NT2/D1 (cell line): Measurements from ENCODE around the gene SENP8.

Source experiments
- DNase-seq: peaks from one replicate; pipeline ENCODE4 v3.0.0-alpha.2; 2011; ENCODE audit warnings: low read depth, low spot score
- H3K27me3 ChIP-seq: 2 replicates; pipeline ENCODE4 v1.6.0; 2011; ENCODE audit warnings: mild to moderate bottlenecking; ENCODE audit not compliant: insufficient read length, insufficient read depth
- H3K36me3 ChIP-seq: 2 replicates; pipeline ENCODE4 v1.6.1; 2011; ENCODE audit warnings: mild to moderate bottlenecking, low read length, mixed read lengths; ENCODE audit not compliant: insufficient read depth, insufficient read length
- H3K4me1 ChIP-seq: 2 replicates; pipeline ENCODE4 v1.5.1; 2011; ENCODE audit not compliant: insufficient read depth, insufficient read length
- H3K4me3 ChIP-seq: 2 replicates; pipeline ENCODE4 v1.5.1; 2011; ENCODE audit warnings: low read depth; ENCODE audit not compliant: insufficient read length
- H3K9ac ChIP-seq: 2 replicates; pipeline ENCODE4 v1.6.0; 2011; ENCODE audit warnings: low read depth; ENCODE audit not compliant: insufficient read length
- H3K9me3 ChIP-seq: 2 replicates; pipeline ENCODE4 v1.5.1; 2011; ENCODE audit warnings: mild to moderate bottlenecking, low read length; ENCODE audit not compliant: insufficient read depth
- SUZ12 ChIP-seq: IDR thresholded peaks from 2 replicates; pipeline ENCODE4 v1.6.1; 2011; ENCODE audit not compliant: insufficient read length, insufficient read depth; ENCODE audit errors: extremely low read depth
- YY1 ChIP-seq: IDR thresholded peaks from 2 replicates; pipeline ENCODE4 v1.6.1; 2011; ENCODE audit not compliant: insufficient read length, insufficient read depth
- ZNF274 ChIP-seq: IDR thresholded peaks from 2 replicates; pipeline ENCODE4 v1.6.1; 2011; ENCODE audit warnings: mild to moderate bottlenecking, low read depth, low read length

The SENP8 gene

DNA sequence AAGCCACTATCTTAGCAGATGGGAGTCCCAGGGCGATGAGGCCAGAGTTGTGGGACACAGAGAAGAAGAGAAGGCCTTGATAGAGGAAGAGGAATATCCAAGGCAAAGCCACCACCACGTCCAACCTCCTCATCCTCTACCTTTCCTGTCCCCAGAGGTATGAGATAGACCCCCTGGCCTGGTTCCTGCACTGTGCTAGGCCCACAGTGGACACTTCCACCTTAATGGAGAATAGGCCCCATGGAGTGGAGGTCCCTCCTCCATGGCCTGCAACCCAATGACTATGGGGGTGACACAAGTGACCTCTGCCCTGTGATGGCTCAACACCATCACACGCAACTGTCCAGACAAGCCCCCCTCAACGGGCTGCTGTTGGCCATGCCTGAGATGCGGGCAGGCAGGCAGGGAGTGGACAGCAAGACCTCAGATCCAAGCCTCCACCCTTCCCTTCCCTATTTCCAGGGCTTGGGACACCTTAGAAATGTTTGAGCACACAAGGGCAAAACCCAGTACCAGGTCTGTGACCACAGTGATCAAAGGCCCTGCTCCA, 42.6 kb downstream of the SENP8 start:
- peaks cover 3% of the 10 kb centered on the region for H3K4me1 ChIP-seq
- H3K36me3 ChIP-seq = no peaks in the 10 kb centered on the region
- no peaks in the 10 kb centered on the region for H3K27me3 ChIP-seq
- TF ChIP-seq SUZ12 = no peak
- TF ChIP-seq YY1 = no peak
- TF ChIP-seq ZNF274 = no peak
- no peak overlapping the region for H3K4me3 ChIP-seq
- H3K9me3 ChIP-seq = no peaks in the 10 kb centered on the region
- no peak for DNase-seq
- no peak overlapping the region for H3K9ac ChIP-seq

DNA sequence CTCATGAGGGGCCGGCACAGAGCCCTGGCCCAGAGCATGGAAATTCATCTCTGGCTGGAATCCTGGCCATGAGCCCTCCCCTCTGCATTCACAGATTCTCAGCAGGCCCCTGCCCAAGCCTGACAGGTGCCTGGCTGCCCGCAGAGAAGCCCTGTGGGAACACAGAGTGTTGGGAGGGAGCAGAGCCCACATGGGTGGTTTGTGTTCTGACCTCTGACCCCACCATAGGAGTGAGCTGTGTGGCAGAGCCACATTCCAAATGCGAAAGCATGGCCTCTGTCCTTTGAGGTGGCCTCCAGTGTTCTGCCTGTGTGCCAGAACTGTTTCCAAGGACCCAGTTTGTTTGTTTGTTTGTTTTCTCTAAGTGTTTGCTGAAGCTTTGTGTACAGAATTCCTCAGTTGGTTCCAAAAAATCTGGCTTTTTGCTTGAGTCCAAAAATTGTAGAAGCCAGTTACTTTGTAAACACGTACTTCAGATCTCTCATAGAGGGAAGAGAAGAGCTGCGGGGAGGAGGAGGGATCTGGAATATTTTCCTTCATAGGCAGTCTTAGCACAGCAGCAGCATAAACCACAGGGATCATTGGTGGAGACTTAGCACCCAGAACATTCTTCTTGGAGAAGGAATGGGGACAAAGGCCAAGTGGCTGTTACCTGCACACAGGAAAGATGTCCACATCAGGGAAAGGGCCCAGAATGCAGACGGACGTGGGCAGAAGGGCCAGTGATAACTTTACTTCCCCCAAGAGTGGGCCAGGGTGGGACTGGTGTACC, 43.3 kb downstream of the SENP8 start:
- Histone ChIP-seq H3K9me3 (no peaks in the 10 kb centered on the region), H3K36me3 (no peaks in the 10 kb centered on the region), H3K4me1 (peaks cover 3% of the 10 kb centered on the region), H3K27me3 (no peaks in the 10 kb centered on the region), H3K4me3 (no peak overlapping the region), H3K9ac (no peak overlapping the region)
- DNase-seq = no peak
- no peak for TF ChIP-seq YY1
- no peak for TF ChIP-seq ZNF274
- TF ChIP-seq SUZ12 = no peak

DNA sequence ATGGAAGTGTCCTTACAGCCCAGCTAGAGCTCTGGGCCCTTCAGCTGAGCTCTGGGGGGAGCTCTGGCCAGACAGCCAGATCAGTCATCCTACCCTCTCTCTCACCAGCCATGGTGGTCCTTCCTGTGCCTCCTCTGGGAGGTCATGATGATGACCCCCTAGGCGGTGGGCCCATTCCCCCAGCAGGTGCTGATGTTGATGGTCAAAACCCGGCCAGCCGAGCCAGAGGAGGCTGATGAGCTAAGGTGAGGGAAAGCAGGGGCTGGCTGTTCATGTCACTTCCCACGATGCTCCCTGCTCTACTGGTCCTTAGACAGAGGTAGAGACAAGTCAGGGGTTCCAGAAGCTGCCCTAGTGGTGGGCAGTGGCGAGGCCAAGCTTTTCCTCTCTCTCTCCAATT, 44.4 kb downstream of the SENP8 start:
- Histone ChIP-seq H3K9ac (no peak overlapping the region), H3K27me3 (no peaks in the 10 kb centered on the region), H3K4me3 (no peak overlapping the region), H3K4me1 (peaks cover 3% of the 10 kb centered on the region), H3K36me3 (no peaks in the 10 kb centered on the region), H3K9me3 (no peaks in the 10 kb centered on the region)
- no peak for TF ChIP-seq SUZ12
- no peak for TF ChIP-seq ZNF274
- no peak for TF ChIP-seq YY1
- no peak for DNase-seq

DNA sequence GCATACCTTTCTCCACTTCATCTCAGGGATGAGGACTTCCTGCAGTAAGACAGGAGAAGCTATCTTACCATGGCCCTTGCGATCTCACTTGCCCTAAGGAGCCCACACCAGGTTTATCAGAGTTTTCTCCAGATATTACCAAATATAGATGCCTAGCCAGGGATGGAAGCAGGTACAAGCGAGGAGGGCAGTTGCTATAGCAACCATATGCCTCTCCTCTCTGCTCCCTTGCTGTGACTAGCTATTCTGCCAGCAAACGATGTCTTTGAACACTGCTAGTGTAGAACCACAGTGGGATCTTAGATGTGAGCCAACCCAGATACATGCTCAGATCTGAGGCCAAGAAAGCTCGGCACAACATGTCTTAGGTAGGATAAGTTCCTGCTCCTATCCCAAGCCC, 45.5 kb downstream of the SENP8 start:
- peaks cover 9% of the 10 kb centered on the region for H3K4me1 ChIP-seq
- TF ChIP-seq YY1 (no peak), ZNF274 (no peak), SUZ12 (no peak)
- H3K36me3 ChIP-seq = no peaks in the 10 kb centered on the region
- no peaks in the 10 kb centered on the region for H3K27me3 ChIP-seq
- no peak overlapping the region for H3K4me3 ChIP-seq
- no peak for DNase-seq
- no peak overlapping the region for H3K9ac ChIP-seq
- no peaks in the 10 kb centered on the region for H3K9me3 ChIP-seq

DNA sequence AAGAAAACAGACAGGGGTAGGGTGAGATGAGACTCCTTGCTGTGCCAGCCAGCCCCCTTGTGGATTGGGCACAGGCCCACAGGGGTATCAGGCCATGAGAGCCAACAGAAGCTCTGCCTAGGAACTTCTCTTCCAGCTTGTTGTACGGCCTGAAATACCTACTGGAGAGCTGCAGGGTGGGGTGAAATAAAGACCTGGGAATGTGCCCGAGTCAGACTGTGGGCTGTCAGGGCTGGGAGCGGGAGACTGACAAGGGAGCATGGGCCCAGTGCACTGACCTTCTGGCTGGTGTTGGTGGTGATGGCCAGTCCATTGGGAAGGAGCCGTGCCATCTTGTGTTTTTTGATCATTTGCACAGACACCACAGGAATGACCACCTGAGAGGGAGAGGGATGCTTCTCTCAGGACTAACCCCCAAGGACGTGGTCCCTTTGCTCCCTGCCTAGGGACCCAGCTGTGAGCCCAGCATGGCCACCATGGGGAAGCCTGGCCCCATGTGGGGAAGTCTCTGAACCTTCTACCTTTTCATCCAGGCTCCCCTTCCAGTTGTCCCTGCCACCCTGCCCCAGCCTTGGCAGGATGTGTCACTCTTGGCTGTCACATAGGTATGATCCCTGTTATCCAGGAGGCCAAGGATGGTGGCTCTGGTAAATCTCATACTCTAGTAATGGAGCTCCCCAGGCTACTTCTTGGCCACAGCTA, 48.7 kb downstream of the SENP8 start:
- H3K36me3 ChIP-seq = no peaks in the 10 kb centered on the region
- TF ChIP-seq SUZ12 (no peak), YY1 (no peak), ZNF274 (no peak)
- peaks cover 17% of the 10 kb centered on the region for H3K4me1 ChIP-seq
- no peaks in the 10 kb centered on the region for H3K9me3 ChIP-seq
- no peak overlapping the region for H3K4me3 ChIP-seq
- H3K27me3 ChIP-seq = no peaks in the 10 kb centered on the region
- H3K9ac ChIP-seq = no peak overlapping the region
- no peak for DNase-seq

DNA sequence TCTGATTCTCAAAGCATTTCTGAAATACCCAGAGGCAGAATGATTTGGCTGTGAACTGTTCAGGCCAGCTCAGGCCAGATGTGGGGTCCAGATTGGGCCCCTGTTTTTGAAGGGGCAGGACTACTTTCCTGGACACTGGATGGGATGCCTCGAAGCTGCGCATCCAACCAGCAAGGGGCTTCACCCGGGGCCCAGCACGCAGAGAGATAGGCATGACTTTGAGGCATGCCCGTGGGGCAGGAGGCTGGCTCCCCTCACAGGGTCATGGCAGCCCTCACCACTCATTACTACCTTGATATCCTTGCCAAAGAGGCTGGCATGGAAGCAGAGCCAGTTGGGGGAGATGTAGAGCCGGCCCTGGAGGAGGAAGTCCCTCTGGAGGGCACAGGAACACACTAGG, 49.2 kb downstream of the SENP8 start:
- DNase-seq = no peak
- H3K9ac ChIP-seq = no peak overlapping the region
- H3K36me3 ChIP-seq = no peaks in the 10 kb centered on the region
- no peaks in the 10 kb centered on the region for H3K27me3 ChIP-seq
- peaks cover 17% of the 10 kb centered on the region for H3K4me1 ChIP-seq
- H3K4me3 ChIP-seq = no peak overlapping the region
- TF ChIP-seq SUZ12 = no peak
- TF ChIP-seq YY1 = no peak
- no peak for TF ChIP-seq ZNF274
- H3K9me3 ChIP-seq = no peaks in the 10 kb centered on the region
